ENCODE data around the gene CLDN34.

GRCh38 chrX:9927698-9928482 is 39.3 kb upstream of the CLDN34 start:
- TF ChIP-seq CTCF (IDR thresholded peaks at IDR 0.05; ENCODE audit: insufficient read depth, low read length, poor library complexity, severe bottlenecking) (no peak), EZH2phosphoT487 (conservative IDR thresholded peaks at IDR 0.05; ENCODE audit: low read length) (no peak)
